Neural cell (in vitro differentiated cells): ENCODE measurements around the gene TMCC1. TPM values are rescaled to one million over a fixed set of nuclear protein-coding genes. Genes with fewer than 3 reads are reported as not detected.
"Not testable (repeated sequence)": the region's sequence is repeated elsewhere in the genome, so short reads cannot be mapped to it uniquely, and the experiment has no call there.

Experiments
- H2AFZ ChIP-seq: fragments of 200-600, 300-800 bp; sonication (generic), shearing (Covaris generic); 2 replicates; pipeline ENCODE4 v1.6.0; 2014; ENCODE audit warnings: low read depth, mild to moderate bottlenecking, antibody characterized with exemption, low read length, moderate library complexity
- H3F3A ChIP-seq: fragments of 200-600 bp; shearing (Covaris generic); 2 replicates; pipeline ENCODE4 v1.6.1; 2016; ENCODE audit warnings: mild to moderate bottlenecking, moderate library complexity, mixed read lengths, antibody characterized with exemption, low read length; ENCODE audit not compliant: insufficient read depth, poor library complexity, severe bottlenecking
- H3K27ac ChIP-seq: fragments of 200-600, 300-800 bp; sonication (generic), shearing (Covaris generic); 2 replicates; pipeline ENCODE4 v1.5.1; 2014; ENCODE audit warnings: mild to moderate bottlenecking, low read length, moderate library complexity
- H3K27me3 ChIP-seq: fragments of 300-800, 200-600 bp; sonication (generic), shearing (Covaris generic); 2 replicates; pipeline ENCODE4 v1.6.0; 2014; ENCODE audit warnings: mild to moderate bottlenecking, low read depth, low read length, moderate library complexity; ENCODE audit not compliant: insufficient read depth
- H3K36me3 ChIP-seq: fragments of 300-800, 200-600 bp; sonication (generic), shearing (Covaris generic); 2 replicates; pipeline ENCODE4 v1.5.1; 2014; ENCODE audit warnings: mild to moderate bottlenecking, antibody characterized with exemption, low read length, moderate library complexity; ENCODE audit not compliant: insufficient read depth
- H3K4me2 ChIP-seq: fragments of 300-800, 200-600 bp; sonication (generic), shearing (Covaris generic); 2 replicates; pipeline ENCODE4 v1.6.0; 2014; ENCODE audit warnings: mild to moderate bottlenecking, low read length
- H3K4me3 ChIP-seq: fragments of 300-800, 200-600 bp; sonication (generic), shearing (Covaris generic); 2 replicates; pipeline ENCODE4 v1.5.1; 2014; ENCODE audit warnings: mild to moderate bottlenecking, low read length, moderate library complexity
- H3K79me2 ChIP-seq: fragments of 200-600 bp; shearing (Covaris generic); replicated peaks from 2 replicates; pipeline ENCODE4 v1.6.0; 2014; ENCODE audit warnings: mild to moderate bottlenecking, low read length, moderate library complexity; ENCODE audit not compliant: insufficient read depth
- H3K9ac ChIP-seq: fragments of 300-800, 200-600 bp; sonication (generic), shearing (Covaris generic); 2 replicates; pipeline ENCODE4 v1.6.1; 2016; ENCODE audit warnings: mild to moderate bottlenecking, low read length, mixed read lengths
- H3K9me2 ChIP-seq: fragments of 200-600 bp; shearing (Covaris generic); 2 replicates; pipeline ENCODE4 v1.6.1; 2016; ENCODE audit warnings: mild to moderate bottlenecking, low read length, mixed read lengths; ENCODE audit not compliant: insufficient read depth
- H3K9me3 ChIP-seq: fragments of 200-600, 300-800 bp; sonication (generic), shearing (Covaris generic); 2 replicates; pipeline ENCODE4 v1.6.1; 2016; ENCODE audit warnings: mild to moderate bottlenecking, mixed run types, low read length, moderate library complexity, mixed read lengths
- H4K20me1 ChIP-seq: fragments of 200-600 bp; shearing (Covaris generic); 2 replicates; pipeline ENCODE4 v1.6.1; 2016; ENCODE audit warnings: mild to moderate bottlenecking, mixed run types; ENCODE audit not compliant: insufficient read depth
- CTCF ChIP-seq: fragments of 450-650 bp; IDR thresholded peaks from 2 replicates; pipeline ENCODE4 v1.5.1; 2014; ENCODE audit warnings: antibody characterized with exemption, mild to moderate bottlenecking, moderate library complexity; ENCODE audit not compliant: poor library complexity, severe bottlenecking
- EP300 ChIP-seq: fragments of 450-650 bp; conservative IDR thresholded peaks from 2 replicates; pipeline ENCODE4 v1.6.1; 2014; ENCODE audit warnings: antibody characterized with exemption, mild to moderate bottlenecking, moderate library complexity; ENCODE audit not compliant: poor library complexity, severe bottlenecking
- EZH2 ChIP-seq: fragments of 200-600, 300-800 bp; shearing (Covaris generic), sonication (generic); IDR thresholded peaks from 2 replicates; pipeline ENCODE4 v1.6.1; 2014; ENCODE audit warnings: antibody characterized with exemption, low read length, borderline replicate concordance, mild to moderate bottlenecking; ENCODE audit not compliant: insufficient read depth, poor library complexity, severe bottlenecking
- MXI1 ChIP-seq: fragments of 450-650 bp; conservative IDR thresholded peaks from 2 replicates; pipeline ENCODE4 v1.6.1; 2014; ENCODE audit warnings: antibody characterized with exemption, mild to moderate bottlenecking; ENCODE audit not compliant: poor library complexity, severe bottlenecking
- POLR2AphosphoS5 ChIP-seq: IDR thresholded peaks from 2 replicates; pipeline ENCODE4 v1.6.1; 2012
- RAD21 ChIP-seq: fragments of 450-650 bp; conservative IDR thresholded peaks from 2 replicates; pipeline ENCODE4 v1.6.1; 2014; ENCODE audit warnings: antibody characterized with exemption, mild to moderate bottlenecking, moderate library complexity
- REST ChIP-seq: IDR thresholded peaks from 2 replicates; pipeline ENCODE4 v1.6.1; 2012; ENCODE audit warnings: borderline replicate concordance
- SMC3 ChIP-seq: fragments of 450-650 bp; conservative IDR thresholded peaks from 2 replicates; pipeline ENCODE4 v1.6.1; 2014; ENCODE audit warnings: antibody characterized with exemption, mild to moderate bottlenecking, moderate library complexity; ENCODE audit not compliant: poor library complexity
- TAF1 ChIP-seq: IDR thresholded peaks from 2 replicates; pipeline ENCODE4 v1.6.1; 2012; ENCODE audit warnings: low read depth
- polyA plus RNA-seq: library from polyadenylated mRNA; depleted of rRNA; stranded (reverse); fragments of >200 nt; gene quantifications from 2 replicates; pipeline ENCODE4 v1.2.3, GENCODE V29; 2014

The TMCC1 gene
- polyA plus RNA-seq, 1 donor from 2014 or later = 25.0 TPM

- H3K4me3 ChIP-seq = no peak overlapping the region
- no peaks in the 10 kb centered on the region for H3F3A ChIP-seq
- H3K9ac ChIP-seq = no peak overlapping the region
- no peaks in the 10 kb centered on the region for H3K9me2 ChIP-seq
- peaks cover 28% of the 10 kb centered on the region for H3K79me2 ChIP-seq
- H3K9me3 ChIP-seq = no peaks in the 10 kb centered on the region
- no peaks in the 10 kb centered on the region for H3K27me3 ChIP-seq
- H3K27ac ChIP-seq = no peak overlapping the region
- no peak overlapping the region for H2AFZ ChIP-seq
- no peaks in the 10 kb centered on the region for H3K36me3 ChIP-seq
- TF ChIP-seq EP300 (no peak), EZH2 (no peak), CTCF (no peak), REST (no peak), SMC3 (no peak), RAD21 (no peak), TAF1 (no peak), POLR2AphosphoS5 (no peak), MXI1 (no peak)
- no peak overlapping the region for H3K4me2 ChIP-seq
- no peaks in the 10 kb centered on the region for H4K20me1 ChIP-seq
Measured at GRCh38 chr3:129857899-129858298, 35.6 kb downstream of the TMCC1 start.

- not testable (repeated sequence) for H4K20me1 ChIP-seq, H3K27ac ChIP-seq, H3K9me2 ChIP-seq, H3K9me3 ChIP-seq, H2AFZ ChIP-seq, H3F3A ChIP-seq, H3K9ac ChIP-seq, H3K36me3 ChIP-seq, H3K4me3 ChIP-seq, H3K27me3 ChIP-seq, H3K4me2 ChIP-seq
- H3K79me2 ChIP-seq = peaks cover 28% of the 10 kb centered on the region
Measured at GRCh38 chr3:129856790-129857189, 36.7 kb downstream of the TMCC1 start.

- Histone ChIP-seq H3K27me3 (no peaks in the 10 kb centered on the region), H3K36me3 (no peaks in the 10 kb centered on the region), H3F3A (no peaks in the 10 kb centered on the region), H3K9me2 (no peaks in the 10 kb centered on the region), H3K4me3 (no peak overlapping the region), H4K20me1 (no peaks in the 10 kb centered on the region), H3K27ac (no peak overlapping the region), H3K9ac (no peak overlapping the region), H3K4me2 (no peak overlapping the region), H3K79me2 (peaks cover 28% of the 10 kb centered on the region), H2AFZ (no peak overlapping the region), H3K9me3 (no peaks in the 10 kb centered on the region)
- no peak for TF ChIP-seq RAD21
- no peak for TF ChIP-seq EZH2
- no peak for TF ChIP-seq CTCF
- TF ChIP-seq POLR2AphosphoS5 = no peak
- no peak for TF ChIP-seq SMC3
- TF ChIP-seq TAF1 = no peak
- TF ChIP-seq EP300 = no peak
- no peak for TF ChIP-seq MXI1
- TF ChIP-seq REST = no peak
Measured at GRCh38 chr3:129855832-129856419, 37.6 kb downstream of the TMCC1 start.
